ENCODE data around the gene PAPPA2.
A peak's percentile ranks its signal among the peaks of the same experiment; 100 is the strongest.

Gene PAPPA2

DNA sequence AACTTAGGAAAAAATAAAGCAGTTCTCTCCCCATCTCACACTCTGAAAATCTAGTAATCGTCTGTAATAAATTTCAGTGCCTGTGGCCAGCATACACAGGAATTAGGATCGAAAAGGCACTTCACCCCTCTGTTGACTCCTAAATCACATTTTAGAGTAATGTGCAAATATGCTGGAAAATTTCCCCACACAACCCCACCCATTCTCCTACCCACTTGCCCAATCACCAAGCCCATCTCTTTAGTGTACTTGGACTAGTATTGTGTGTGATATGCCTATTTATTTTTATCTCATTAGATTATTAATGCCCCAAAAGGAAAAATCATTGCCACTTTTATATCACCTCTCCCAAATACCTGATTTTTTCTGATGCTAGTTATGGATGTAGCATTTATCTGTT, 378.3 kb downstream of the PAPPA2 start:
- H3K27ac ChIP-seq, result no peak overlapping the region
- TF ChIP-seq ZFX (IDR thresholded peaks at IDR 0.05), result no peak
- TF ChIP-seq, protein P1, sequence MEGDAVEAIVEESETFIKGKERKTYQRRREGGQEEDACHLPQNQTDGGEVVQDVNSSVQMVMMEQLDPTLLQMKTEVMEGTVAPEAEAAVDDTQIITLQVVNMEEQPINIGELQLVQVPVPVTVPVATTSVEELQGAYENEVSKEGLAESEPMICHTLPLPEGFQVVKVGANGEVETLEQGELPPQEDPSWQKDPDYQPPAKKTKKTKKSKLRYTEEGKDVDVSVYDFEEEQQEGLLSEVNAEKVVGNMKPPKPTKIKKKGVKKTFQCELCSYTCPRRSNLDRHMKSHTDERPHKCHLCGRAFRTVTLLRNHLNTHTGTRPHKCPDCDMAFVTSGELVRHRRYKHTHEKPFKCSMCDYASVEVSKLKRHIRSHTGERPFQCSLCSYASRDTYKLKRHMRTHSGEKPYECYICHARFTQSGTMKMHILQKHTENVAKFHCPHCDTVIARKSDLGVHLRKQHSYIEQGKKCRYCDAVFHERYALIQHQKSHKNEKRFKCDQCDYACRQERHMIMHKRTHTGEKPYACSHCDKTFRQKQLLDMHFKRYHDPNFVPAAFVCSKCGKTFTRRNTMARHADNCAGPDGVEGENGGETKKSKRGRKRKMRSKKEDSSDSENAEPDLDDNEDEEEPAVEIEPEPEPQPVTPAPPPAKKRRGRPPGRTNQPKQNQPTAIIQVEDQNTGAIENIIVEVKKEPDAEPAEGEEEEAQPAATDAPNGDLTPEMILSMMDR (conservative IDR thresholded peaks at IDR 0.05), result no peak

DNA sequence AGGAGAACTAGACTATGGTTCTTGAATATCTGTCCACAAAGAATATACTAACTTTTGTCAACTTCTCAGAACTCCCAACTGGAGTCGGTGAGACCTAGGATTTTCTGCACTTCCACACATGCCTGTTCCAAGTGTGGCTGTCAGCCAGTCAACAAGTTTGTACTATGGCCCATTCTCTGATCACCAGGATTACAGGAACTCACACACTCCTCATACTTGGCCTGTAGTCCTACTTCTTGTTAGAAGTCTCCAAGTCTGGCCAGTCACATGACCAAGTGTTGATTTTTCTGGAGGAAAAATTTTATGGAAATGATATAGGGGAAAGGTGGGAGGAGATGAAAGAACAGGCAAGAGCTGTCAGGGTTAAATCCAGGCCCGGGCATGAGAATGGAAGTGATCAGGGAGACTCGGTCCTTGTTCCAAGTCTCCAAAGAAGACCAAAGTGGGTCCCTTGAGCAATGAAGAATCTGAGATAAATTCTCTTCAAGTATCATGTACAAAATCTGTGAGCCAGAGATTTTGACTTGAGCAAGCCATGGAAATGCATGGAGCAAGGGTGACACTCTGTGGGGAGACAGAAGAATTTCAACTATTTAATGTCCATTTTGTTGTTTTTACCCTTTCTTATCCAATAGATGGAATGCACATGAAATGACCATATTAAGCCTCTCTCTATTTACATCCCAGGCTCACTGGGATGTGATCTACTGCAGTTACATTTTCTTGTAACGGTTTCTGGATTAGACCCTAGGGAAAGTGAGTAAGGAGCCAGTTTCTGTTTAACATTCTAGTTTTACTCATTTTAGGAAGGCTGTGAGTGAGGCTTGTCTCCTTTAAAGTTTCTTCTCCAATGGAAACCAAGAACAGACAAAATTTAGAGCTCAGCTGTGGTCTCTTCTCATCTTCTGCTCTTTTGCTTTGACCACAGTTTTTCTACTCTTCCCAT, 380.6 kb downstream of the PAPPA2 start:
- TF ChIP-seq ZFX (IDR thresholded peaks at IDR 0.05), result no peak
- TF ChIP-seq, protein P1 (conservative IDR thresholded peaks at IDR 0.05), result peak; percentile 81
- H3K27ac ChIP-seq, result no peak overlapping the region

DNA sequence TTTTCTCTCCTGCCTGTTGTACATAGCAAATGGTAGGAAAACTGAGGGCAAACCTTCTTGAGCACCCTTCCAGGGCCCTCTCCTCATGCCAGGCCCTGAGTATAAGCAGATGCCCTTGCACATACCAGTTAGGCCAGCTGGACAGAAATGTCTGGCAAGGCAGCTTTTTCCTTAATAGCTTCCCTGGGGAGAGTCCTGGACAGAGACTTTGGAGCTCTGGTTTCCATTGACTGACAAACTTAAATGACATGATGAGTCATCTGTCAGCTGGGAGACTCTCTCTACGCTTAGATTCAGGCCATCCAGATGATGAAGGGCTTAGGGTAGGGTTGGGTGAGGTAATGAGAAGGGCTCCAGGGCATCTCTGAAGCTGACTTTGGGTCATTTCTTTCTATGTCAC, 384.1 kb downstream of the PAPPA2 start:
- H3K27ac ChIP-seq, result no peak overlapping the region
- TF ChIP-seq, protein P1 (conservative IDR thresholded peaks at IDR 0.05), result no peak
- TF ChIP-seq ZFX (IDR thresholded peaks at IDR 0.05), result no peak

DNA sequence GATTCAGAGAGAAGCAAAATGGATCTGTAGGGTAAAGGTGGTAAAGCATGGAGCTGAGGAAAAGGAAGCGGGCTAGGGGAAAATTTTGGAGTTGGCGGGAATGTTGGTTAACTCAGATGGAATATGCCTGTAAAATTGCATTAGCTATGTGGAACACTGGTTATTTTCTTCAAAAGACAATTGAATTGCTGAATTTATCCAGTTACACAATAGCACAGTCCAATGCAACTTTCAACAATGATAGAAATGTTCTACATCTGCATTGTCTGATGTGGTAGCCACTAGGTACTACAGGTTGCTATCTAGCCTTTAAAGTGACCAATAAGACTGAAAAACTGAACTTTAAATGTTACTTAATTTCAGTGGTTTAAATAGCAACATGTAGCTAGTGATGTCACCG, 386.3 kb downstream of the PAPPA2 start:
- TF ChIP-seq, protein P1 (conservative IDR thresholded peaks at IDR 0.05), result no peak
- TF ChIP-seq ZFX (IDR thresholded peaks at IDR 0.05), result no peak
- H3K27ac ChIP-seq, result no peak overlapping the region

DNA sequence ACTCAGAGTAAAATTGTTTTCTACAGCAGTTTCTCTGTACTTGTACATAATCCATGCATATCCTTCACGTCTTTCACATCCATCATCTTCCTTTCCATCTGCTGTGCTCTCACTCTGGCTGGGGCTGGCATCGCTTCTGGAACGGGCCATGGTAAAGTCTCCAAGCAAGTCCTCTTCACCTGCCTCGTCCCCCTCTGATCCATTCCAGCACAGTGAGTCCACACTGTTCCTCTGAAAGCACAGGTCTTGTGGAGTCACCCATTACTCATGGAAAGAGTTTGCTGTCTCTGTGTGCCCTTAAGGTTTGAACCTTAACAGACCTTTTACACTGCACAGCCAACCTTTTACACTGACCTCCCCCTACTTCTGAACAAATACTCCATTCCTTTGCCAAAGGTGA, 387.9 kb downstream of the PAPPA2 start:
- TF ChIP-seq, protein P1 (conservative IDR thresholded peaks at IDR 0.05), result no peak
- no peak for TF ChIP-seq ZFX (IDR thresholded peaks at IDR 0.05)
- H3K27ac ChIP-seq, result no peak overlapping the region

DNA sequence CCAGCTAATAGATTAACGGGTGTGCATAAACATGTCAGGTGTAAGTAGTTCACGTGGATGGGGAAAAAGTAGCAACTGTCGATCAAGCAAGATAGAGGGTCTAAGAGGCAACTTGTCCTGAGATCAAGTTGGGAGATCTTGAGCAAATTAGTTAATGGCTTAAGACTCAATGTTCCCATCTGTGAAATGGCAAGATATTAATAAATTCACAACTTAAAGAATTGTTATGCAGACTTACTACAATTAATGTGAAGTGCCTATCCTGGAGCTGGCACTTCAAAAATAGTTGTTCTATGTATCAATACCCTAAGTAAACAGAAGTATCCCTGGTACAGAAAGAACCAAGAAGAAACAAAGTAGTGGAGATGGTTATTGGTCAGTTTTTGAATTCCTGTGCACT, 389.1 kb downstream of the PAPPA2 start:
- TF ChIP-seq, protein P1 (conservative IDR thresholded peaks at IDR 0.05), result no peak
- TF ChIP-seq ZFX (IDR thresholded peaks at IDR 0.05), result no peak
- H3K27ac ChIP-seq, result no peak overlapping the region

DNA sequence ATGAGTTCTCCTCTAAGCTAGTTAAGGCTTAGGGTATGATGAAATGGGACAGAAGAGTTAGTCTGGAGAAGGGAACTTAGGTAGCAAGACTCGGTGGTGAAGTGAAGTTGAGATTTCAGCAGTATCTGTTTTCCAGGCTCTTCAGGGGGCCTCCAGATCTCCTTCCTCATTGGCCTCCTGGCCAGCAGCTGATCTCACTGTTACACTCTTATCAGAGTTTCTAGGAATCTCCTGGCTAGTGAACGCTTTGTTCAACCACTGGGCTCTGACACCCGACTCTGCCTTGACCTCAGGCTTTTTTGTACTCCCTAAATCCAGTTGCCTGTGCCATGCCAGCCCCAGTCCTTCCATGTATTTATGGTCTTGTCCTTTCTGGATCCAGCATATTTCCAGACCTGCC, 390.5 kb downstream of the PAPPA2 start:
- no peak overlapping the region for H3K27ac ChIP-seq
- TF ChIP-seq ZFX (IDR thresholded peaks at IDR 0.05), result no peak
- TF ChIP-seq, protein P1 (conservative IDR thresholded peaks at IDR 0.05), result no peak
